Ishikawa (cell line): ENCODE measurements around the gene ATXN1.

Experiments used
- CEBPB ChIP-seq: IDR thresholded peaks from 2 replicates; pipeline ENCODE4 v1.6.1; 2012
- CREB1 ChIP-seq: IDR thresholded peaks from 2 replicates; pipeline ENCODE4 v1.6.1; 2012; ENCODE audit warnings: low read depth
- EGR1 ChIP-seq: IDR thresholded peaks from 2 replicates; pipeline ENCODE4 v1.6.1; 2012
- EP300 ChIP-seq: IDR thresholded peaks from 2 replicates; pipeline ENCODE4 v1.6.1; 2012; ENCODE audit warnings: borderline replicate concordance
- FOXM1 ChIP-seq: IDR thresholded peaks from 2 replicates; pipeline ENCODE4 v1.6.1; 2012; ENCODE audit warnings: low read depth, borderline replicate concordance
- MAX ChIP-seq: IDR thresholded peaks from 2 replicates; pipeline ENCODE4 v1.6.1; 2012
- NFIC ChIP-seq: IDR thresholded peaks from 2 replicates; pipeline ENCODE4 v1.6.1; 2012
- RAD21 ChIP-seq: IDR thresholded peaks from 2 replicates; pipeline ENCODE4 v1.6.1; 2012; ENCODE audit warnings: low read depth
- TAF1 ChIP-seq: IDR thresholded peaks from 2 replicates; pipeline ENCODE4 v1.6.1; 2012; ENCODE audit warnings: low read depth, mild to moderate bottlenecking
- TCF12 ChIP-seq: IDR thresholded peaks from 2 replicates; pipeline ENCODE4 v1.6.1; 2012; ENCODE audit warnings: low read depth
- TEAD4 ChIP-seq: IDR thresholded peaks from 2 replicates; pipeline ENCODE4 v1.6.1; 2012
- YY1 ChIP-seq: IDR thresholded peaks from 2 replicates; pipeline ENCODE4 v1.6.1; 2012; ENCODE audit warnings: low read depth
- ZBTB7A ChIP-seq: IDR thresholded peaks from 2 replicates; pipeline ENCODE4 v1.6.1; 2012; ENCODE audit warnings: low read depth
- TF ChIP-seq, protein P1 (sequence below): IDR thresholded peaks from 2 replicates; pipeline ENCODE4 v1.6.1; 2012
- TF ChIP-seq, protein P2 (sequence below): IDR thresholded peaks from 2 replicates; pipeline ENCODE4 v1.6.1; 2012; ENCODE audit warnings: low read depth, mild to moderate bottlenecking

ATXN1 gene

GRCh38 chr6:16653226-16653625 lies 108.0 kb downstream of the ATXN1 start:
- TF ChIP-seq, protein P1, sequence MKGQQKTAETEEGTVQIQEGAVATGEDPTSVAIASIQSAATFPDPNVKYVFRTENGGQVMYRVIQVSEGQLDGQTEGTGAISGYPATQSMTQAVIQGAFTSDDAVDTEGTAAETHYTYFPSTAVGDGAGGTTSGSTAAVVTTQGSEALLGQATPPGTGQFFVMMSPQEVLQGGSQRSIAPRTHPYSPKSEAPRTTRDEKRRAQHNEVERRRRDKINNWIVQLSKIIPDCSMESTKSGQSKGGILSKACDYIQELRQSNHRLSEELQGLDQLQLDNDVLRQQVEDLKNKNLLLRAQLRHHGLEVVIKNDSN, result no peak
- TF ChIP-seq FOXM1, result no peak
- no peak for TF ChIP-seq TEAD4
- TF ChIP-seq, protein P2, sequence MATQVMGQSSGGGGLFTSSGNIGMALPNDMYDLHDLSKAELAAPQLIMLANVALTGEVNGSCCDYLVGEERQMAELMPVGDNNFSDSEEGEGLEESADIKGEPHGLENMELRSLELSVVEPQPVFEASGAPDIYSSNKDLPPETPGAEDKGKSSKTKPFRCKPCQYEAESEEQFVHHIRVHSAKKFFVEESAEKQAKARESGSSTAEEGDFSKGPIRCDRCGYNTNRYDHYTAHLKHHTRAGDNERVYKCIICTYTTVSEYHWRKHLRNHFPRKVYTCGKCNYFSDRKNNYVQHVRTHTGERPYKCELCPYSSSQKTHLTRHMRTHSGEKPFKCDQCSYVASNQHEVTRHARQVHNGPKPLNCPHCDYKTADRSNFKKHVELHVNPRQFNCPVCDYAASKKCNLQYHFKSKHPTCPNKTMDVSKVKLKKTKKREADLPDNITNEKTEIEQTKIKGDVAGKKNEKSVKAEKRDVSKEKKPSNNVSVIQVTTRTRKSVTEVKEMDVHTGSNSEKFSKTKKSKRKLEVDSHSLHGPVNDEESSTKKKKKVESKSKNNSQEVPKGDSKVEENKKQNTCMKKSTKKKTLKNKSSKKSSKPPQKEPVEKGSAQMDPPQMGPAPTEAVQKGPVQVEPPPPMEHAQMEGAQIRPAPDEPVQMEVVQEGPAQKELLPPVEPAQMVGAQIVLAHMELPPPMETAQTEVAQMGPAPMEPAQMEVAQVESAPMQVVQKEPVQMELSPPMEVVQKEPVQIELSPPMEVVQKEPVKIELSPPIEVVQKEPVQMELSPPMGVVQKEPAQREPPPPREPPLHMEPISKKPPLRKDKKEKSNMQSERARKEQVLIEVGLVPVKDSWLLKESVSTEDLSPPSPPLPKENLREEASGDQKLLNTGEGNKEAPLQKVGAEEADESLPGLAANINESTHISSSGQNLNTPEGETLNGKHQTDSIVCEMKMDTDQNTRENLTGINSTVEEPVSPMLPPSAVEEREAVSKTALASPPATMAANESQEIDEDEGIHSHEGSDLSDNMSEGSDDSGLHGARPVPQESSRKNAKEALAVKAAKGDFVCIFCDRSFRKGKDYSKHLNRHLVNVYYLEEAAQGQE, result no peak
- no peak for TF ChIP-seq TAF1

- TF ChIP-seq CEBPB (no peak), EP300 (no peak), MAX (no peak), YY1 (no peak), NFIC (no peak), CREB1 (no peak), TCF12 (no peak), EGR1 (no peak)
- TF ChIP-seq, protein P1, result no peak
- TF ChIP-seq, protein P2, result no peak
Measured at GRCh38 chr6:16651871-16652270, 109.4 kb downstream of the ATXN1 start.

GRCh38 chr6:16649890-16650289 lies 111.4 kb downstream of the ATXN1 start:
- TF ChIP-seq MAX, result no peak
- TF ChIP-seq TAF1, result no peak
- no peak for TF ChIP-seq YY1
- TF ChIP-seq RAD21, result no peak
- TF ChIP-seq NFIC, result no peak
- TF ChIP-seq TEAD4, result no peak
- no peak for TF ChIP-seq EGR1
- TF ChIP-seq EP300, result no peak
- TF ChIP-seq, protein P2, result no peak
- no peak for TF ChIP-seq TCF12
- no peak for TF ChIP-seq CEBPB
- TF ChIP-seq, protein P1, result no peak
- TF ChIP-seq ZBTB7A, result no peak
- TF ChIP-seq FOXM1, result no peak

GRCh38 chr6:16649241-16649640 lies 112.0 kb downstream of the ATXN1 start:
- TF ChIP-seq EP300 (no peak), CREB1 (no peak), TAF1 (no peak), MAX (no peak), EGR1 (no peak), CEBPB (no peak), RAD21 (no peak), NFIC (no peak), YY1 (no peak), FOXM1 (no peak), ZBTB7A (no peak), TCF12 (no peak), TEAD4 (no peak)
- TF ChIP-seq, protein P1, result no peak
- TF ChIP-seq, protein P2, result no peak
